T follicular helper cell (primary cell): ENCODE data around the gene VOPP1.
"Not testable (repeated sequence)": the region's sequence is repeated elsewhere in the genome, so short reads cannot be mapped to it uniquely, and the experiment has no call there.

Experiments
- DNase-seq: peaks from one replicate; pipeline ENCODE4 v3.0.0-alpha.2; 2020; ENCODE audit warnings: low read depth

The VOPP1 gene

GRCh38 chr7:55488216-55488615 lies 84.1 kb downstream of the VOPP1 start:
- no peak for DNase-seq

DNA sequence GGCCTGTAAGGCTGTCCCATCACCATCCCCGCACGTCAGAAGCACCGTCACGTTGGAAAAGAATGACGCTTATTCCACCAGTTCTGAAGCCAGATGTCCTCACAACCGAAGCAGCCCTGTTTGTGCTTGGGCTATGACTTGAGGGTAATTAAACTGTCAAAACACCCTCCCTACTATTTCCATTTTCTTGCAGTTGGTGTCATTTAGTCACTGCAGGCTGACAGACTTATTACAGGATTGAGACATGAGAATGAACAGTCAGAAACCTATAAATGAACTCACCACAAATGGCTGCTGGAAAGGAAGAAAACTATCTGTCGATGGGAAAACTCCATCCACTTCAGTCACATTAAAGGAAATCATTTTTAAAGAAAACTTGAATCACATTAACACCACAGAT lies 85.3 kb downstream of the VOPP1 start:
- no peak for DNase-seq

GRCh38 chr7:55486192-55486590 lies 86.1 kb downstream of the VOPP1 start:
- DNase-seq: no peak

GRCh38 chr7:55485501-55486191 lies 86.7 kb downstream of the VOPP1 start:
- no peak for DNase-seq

GRCh38 chr7:55484834-55485233 lies 87.5 kb downstream of the VOPP1 start:
- no peak for DNase-seq

- DNase-seq: no peak
Observed at GRCh38 chr7:55484241-55484640, 88.1 kb downstream of the VOPP1 start.

- no peak for DNase-seq
Observed at GRCh38 chr7:55483046-55483445, 89.3 kb downstream of the VOPP1 start.

GRCh38 chr7:55481155-55481554 lies 91.1 kb downstream of the VOPP1 start:
- DNase-seq: no peak

DNA sequence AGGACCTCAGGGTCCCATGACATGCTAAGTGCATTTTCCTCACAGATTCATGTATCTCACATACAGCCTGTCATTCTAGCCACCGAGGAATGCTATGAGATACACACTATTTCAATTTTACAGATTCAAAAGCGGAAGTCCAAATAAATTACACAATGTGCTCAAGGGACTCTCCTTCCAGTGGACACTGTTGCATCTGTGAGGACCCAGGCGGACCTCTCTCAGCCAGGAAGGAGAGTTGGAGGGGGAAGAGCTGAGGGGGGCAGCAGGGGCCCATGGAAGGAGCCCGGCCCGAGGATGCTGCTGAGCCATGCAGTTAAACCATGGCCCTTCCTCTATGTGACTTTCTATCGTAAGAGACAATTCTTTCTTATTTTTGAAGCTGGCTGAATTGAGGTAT lies 93.6 kb downstream of the VOPP1 start:
- DNase-seq: no peak

DNA sequence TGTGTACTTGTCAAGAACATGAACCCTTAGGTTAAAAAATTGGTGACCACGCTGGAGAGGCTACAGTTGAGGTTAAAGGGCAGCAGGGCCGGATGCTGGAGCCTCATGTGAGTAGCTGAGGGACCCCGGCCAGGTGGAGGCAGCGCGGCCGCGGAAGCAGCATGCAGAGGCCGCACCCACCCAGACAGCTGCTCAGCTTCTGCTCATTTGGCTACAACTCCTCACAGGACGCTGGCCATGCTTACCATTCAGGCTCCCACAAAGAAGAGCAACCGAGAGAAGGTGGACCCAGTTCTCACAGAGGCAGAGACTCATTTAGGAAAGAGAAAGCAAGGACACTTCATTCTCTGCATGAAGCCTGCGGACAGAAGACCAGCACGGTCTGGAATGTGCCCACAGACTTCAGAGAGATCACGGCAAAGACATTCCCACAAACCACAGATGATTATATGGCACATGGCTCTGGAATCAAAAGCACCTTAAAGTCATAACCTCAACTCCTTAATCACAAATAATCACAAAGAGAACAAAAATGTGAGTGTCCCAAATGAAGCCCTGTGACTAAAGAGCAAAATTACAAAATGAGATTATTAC lies 94.4 kb downstream of the VOPP1 start:
- no peak for DNase-seq

GRCh38 chr7:55476852-55477780 lies 95.2 kb downstream of the VOPP1 start:
- no peak for DNase-seq

- no peak for DNase-seq
Observed at GRCh38 chr7:55475855-55476803, 96.2 kb downstream of the VOPP1 start.

DNA sequence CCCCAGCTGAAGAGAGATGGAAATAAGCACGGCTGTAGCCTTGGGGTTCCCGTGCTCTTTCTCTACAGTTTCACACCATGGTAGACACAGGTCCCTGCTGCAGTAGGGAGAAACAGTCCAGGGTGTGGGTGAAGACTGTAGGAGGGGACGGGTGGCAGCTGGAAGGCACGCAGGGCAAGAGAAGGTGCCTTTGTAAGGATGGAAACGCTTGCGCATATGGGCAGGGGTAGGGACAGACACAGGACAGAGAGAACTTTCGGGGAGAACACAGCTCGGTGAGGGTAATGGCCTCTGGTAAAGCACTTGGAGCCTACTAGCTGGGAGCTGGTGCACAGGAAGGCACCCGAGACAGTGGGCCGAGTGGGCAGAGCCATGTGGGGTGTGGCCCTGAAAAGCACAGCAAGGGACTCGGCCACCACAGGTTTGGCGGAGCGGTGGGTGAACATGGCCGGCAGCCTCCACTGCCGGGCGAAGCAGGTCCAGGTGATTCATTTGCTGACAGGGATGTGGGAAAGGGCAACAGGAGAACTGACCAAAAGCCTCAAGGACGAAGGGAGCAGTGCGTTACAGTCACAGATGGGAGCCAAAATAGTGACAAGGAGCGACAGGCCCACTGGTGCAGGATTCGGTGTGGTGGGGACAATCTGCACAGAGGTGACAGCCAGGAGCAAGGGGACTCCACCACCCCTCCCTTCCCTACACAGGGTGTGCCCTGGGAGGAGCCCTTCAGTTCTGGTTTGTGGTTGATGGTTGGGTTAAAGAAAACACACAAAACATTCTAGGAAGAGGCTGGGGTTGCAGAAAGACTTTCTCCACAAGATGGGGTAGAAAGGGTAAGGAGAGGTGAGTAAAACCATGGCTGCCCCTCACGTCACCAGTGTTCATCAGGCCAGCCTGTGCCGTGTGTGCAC lies 97.1 kb downstream of the VOPP1 start:
- no peak for DNase-seq

DNA sequence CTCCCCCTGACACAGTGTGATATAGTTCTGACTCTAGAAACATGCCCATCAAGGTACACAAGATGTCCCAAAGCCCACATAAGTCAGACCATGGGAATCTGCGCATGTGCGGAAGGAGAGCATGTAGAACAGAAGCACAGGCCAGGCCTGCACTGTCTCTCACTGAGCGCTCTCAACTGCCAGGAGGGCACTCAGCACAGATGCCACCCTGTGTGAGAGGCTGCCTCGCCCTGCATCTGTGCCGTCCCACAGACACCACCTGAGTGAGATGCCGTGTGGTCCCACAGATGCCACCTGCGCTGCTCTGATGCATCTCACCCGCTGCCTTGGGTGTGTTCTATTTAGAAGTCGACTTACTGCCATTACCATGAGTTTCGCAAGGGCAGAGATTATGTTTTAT lies 98.4 kb downstream of the VOPP1 start:
- DNase-seq: no peak

- DNase-seq: no peak
Observed at GRCh38 chr7:55472928-55473725, 99.2 kb downstream of the VOPP1 start.

DNA sequence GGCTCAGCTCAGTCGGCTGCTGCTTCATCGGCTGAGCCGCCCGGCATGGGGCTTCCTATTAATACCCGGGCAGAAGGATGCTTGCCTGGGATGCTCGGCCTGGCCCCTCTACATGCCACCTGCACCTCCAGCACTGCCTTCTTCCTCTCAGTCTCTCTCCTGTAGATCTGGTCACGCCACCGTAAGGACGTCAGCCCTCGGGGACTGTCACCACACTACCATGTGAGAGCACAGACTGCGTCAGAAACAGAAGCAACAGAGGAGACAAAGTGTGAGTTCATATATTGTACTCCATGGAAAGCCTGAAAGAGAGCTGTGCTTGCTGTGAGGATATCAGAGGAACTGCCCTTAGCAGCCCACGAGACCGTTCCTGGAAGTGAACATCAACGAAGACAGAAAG lies 99.9 kb downstream of the VOPP1 start:
- not testable (repeated sequence) for DNase-seq

DNA sequence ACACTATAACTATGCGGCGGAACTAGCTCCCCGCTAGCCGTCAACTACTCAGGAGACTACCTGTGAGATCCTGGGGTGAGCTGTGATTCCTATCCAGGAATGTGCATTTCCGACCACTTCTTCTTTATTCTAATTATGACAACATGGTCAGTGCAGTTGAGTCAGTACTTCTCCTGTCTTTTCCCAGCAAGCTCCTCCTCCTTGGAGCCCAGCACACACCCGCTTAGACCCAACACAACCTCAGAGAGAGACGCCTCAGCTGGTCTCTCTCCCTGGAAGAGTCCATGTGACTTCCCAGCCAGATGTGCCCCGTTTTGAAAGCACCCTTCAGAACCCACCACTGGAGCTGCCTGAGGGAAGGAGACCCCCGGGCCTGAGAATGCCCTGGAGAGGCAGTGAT lies 100.7 kb downstream of the VOPP1 start:
- DNase-seq: not testable (repeated sequence)

DNA sequence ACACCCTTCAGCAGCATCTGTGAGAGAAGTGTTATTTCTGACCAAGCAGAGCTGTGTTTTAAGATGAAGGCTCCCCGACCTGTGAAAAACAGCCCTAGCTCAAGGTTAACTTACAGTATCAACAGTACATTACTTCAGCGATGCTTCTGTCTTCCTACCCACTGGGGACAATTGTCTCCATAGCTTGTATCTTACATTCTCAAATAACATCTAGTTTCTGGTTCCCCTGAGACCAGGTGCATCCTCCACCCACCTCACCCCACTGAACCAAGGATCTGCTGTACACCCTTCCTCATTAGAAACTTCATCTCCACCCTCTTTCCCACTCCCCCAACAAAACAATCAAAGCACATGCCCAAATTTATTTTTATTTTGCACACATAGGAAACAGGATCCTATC lies 102.0 kb downstream of the VOPP1 start:
- DNase-seq: no peak

- DNase-seq: no peak
Observed at GRCh38 chr7:55469721-55470120, 102.6 kb downstream of the VOPP1 start.

DNA sequence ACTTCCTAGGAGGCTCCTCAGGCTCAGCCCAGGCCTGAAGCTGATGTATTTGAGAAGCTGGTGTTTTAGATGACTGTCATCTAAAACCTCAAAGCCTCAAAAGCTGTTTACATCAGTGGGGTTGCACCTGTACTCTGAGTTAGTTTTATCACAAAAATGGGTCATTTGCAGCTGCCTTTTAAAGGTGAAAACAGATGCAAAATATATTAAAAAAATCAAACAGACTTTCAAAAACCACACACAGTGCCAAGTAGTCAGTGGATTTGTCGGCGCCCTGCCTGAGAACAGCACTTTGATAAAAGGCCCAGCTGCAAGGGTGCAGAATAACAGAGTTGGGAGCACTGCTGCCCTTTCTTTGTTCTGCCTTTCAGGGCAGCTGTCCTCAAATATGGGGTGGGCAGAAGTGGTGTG lies 103.0 kb downstream of the VOPP1 start:
- DNase-seq: peak; percentile 34
